HK-2 (cell line): ENCODE data around the gene SERPINB6.
A peak's percentile ranks its signal among the peaks of the same experiment; 100 is the strongest.
"Not testable (repeated sequence)": the region's sequence is repeated elsewhere in the genome, so short reads cannot be mapped to it uniquely, and the experiment has no call there.

Experiments
- DNase-seq: peaks from one replicate; pipeline ENCODE4 v3.0.0-alpha.2; 2018; ENCODE audit not compliant: unreplicated experiment

Gene SERPINB6

GRCh38 chr6:2977799-2978590, 6.6 kb upstream of the SERPINB6 start:
- DNase-seq = no peak

GRCh38 chr6:2977290-2977689, 5.9 kb upstream of the SERPINB6 start:
- no peak for DNase-seq

GRCh38 chr6:2976571-2977085, 5.3 kb upstream of the SERPINB6 start:
- no peak for DNase-seq

GRCh38 chr6:2976060-2976459, 4.7 kb upstream of the SERPINB6 start:
- DNase-seq = no peak

GRCh38 chr6:2973676-2974075, 2.3 kb upstream of the SERPINB6 start:
- DNase-seq = no peak

GRCh38 chr6:2973180-2973579, 1.8 kb upstream of the SERPINB6 start:
- not testable (repeated sequence) for DNase-seq

GRCh38 chr6:2972685-2973084, 1.3 kb upstream of the SERPINB6 start:
- not testable (repeated sequence) for DNase-seq

- not testable (repeated sequence) for DNase-seq
Observed at GRCh38 chr6:2972219-2972487, 786 bp upstream of the SERPINB6 start.

- peak; percentile 66 for DNase-seq
Observed at GRCh38 chr6:2970753-2971419, 481 bp downstream of the SERPINB6 start.

- DNase-seq = no peak
Observed at GRCh38 chr6:2970034-2970685, 1.2 kb downstream of the SERPINB6 start.

GRCh38 chr6:2969549-2969948, 1.8 kb downstream of the SERPINB6 start:
- no peak for DNase-seq

- DNase-seq = no peak
Observed at GRCh38 chr6:2968600-2969135, 2.7 kb downstream of the SERPINB6 start.

- no peak for DNase-seq
Observed at GRCh38 chr6:2967936-2968335, 3.4 kb downstream of the SERPINB6 start.

GRCh38 chr6:2966347-2966746, 5.0 kb downstream of the SERPINB6 start:
- no peak for DNase-seq

GRCh38 chr6:2964793-2965505, 6.4 kb downstream of the SERPINB6 start:
- no peak for DNase-seq

- no peak for DNase-seq
Observed at GRCh38 chr6:2963756-2964155, 7.6 kb downstream of the SERPINB6 start.

GRCh38 chr6:2962636-2963035, 8.7 kb downstream of the SERPINB6 start:
- no peak for DNase-seq

- no peak for DNase-seq
Observed at GRCh38 chr6:2962004-2962403, 9.4 kb downstream of the SERPINB6 start.

- no peak for DNase-seq
Observed at GRCh38 chr6:2961506-2961905, 9.9 kb downstream of the SERPINB6 start.

- DNase-seq = no peak
Observed at GRCh38 chr6:2960935-2961334, 10.4 kb downstream of the SERPINB6 start.

- peak; percentile 50 for DNase-seq
Observed at GRCh38 chr6:2959909-2960719, 11.3 kb downstream of the SERPINB6 start.
